GM21367 (cell line): ENCODE data around the gene IGFALS.
A peak's percentile ranks its signal among the peaks of the same experiment; 100 is the strongest.

ENCODE experiments used
- ATAC-seq: cut with Tn5 transposase; IDR thresholded peaks from one replicate; pipeline ENCODE4 v1.9.1; 2021; ENCODE audit not compliant: unreplicated experiment

The IGFALS gene

GRCh38 chr16:1777375-1778199 is 15.9 kb downstream of the IGFALS start:
- no peak for ATAC-seq

GRCh38 chr16:1776991-1777374 is 16.5 kb downstream of the IGFALS start:
- no peak for ATAC-seq

- ATAC-seq = no peak
These were observed 16.9 kb downstream of the IGFALS start for GRCh38 chr16:1776672-1776955.

- no peak for ATAC-seq
These were observed 17.4 kb downstream of the IGFALS start for GRCh38 chr16:1775846-1776671.

- no peak for ATAC-seq
These were observed 18.3 kb downstream of the IGFALS start for GRCh38 chr16:1775006-1775845.

GRCh38 chr16:1774448-1774780 is 19.1 kb downstream of the IGFALS start:
- ATAC-seq = no peak

- peak; percentile 1 for ATAC-seq
These were observed 19.6 kb downstream of the IGFALS start for GRCh38 chr16:1773703-1774447.

GRCh38 chr16:1772908-1773702 is 20.4 kb downstream of the IGFALS start, which contains the start of gene MRPS34:
TSS of gene MRPS34 (minus strand) at chr16:1773134. CDS start at chr16:1773119, 15 bp downstream.
- ATAC-seq = peak; percentile 30

- ATAC-seq = no peak
These were observed 21.1 kb downstream of the IGFALS start, which contains the start of gene EME2 for GRCh38 chr16:1772362-1772907. TSS of gene EME2 (plus strand) at chr16:1772810. CDS start at chr16:1773228, 418 bp downstream.

- ATAC-seq = no peak
These were observed 21.6 kb downstream of the IGFALS start for GRCh38 chr16:1771864-1772361.

- ATAC-seq = no peak
These were observed 22.2 kb downstream of the IGFALS start, which contains the start of gene NME3 for GRCh38 chr16:1771188-1771863. TSS of gene NME3 (minus strand) at chr16:1771543. CDS start at chr16:1771534, 9 bp downstream.

- ATAC-seq = no peak
These were observed 22.9 kb downstream of the IGFALS start for GRCh38 chr16:1770328-1771187.

GRCh38 chr16:1769402-1770300 is 23.9 kb downstream of the IGFALS start:
- ATAC-seq = no peak

GRCh38 chr16:1768767-1769401 is 24.6 kb downstream of the IGFALS start:
- ATAC-seq = no peak

- no peak for ATAC-seq
These were observed 25.3 kb downstream of the IGFALS start for GRCh38 chr16:1768061-1768766.
